Measurements from ENCODE around the gene GSTM2. TPM values are rescaled to one million over a fixed set of nuclear protein-coding genes. Genes with fewer than 3 reads are reported as not detected.
A peak's percentile ranks its signal among the peaks of the same experiment; 100 is the strongest.

GSTM2 gene
- total and polyA plus RNA-seq, 12 donors, result 17.2 to 495 (median 63.4) TPM

GRCh38 chr1:109627692-109628399 is 40.0 kb upstream of the GSTM2 start:
- peak in 1 of 7 donors; percentile 14 for DNase-seq
- no peak overlapping the region for H3K4me3 ChIP-seq
- H3K27ac ChIP-seq, result no peak overlapping the region
- no peaks in the 10 kb centered on the region for H3K9me3 ChIP-seq (replicated peaks in 1 of 3)
- TF ChIP-seq POLR2A (IDR thresholded peaks at IDR 0.05), result no peak
- TF ChIP-seq, protein P1, sequence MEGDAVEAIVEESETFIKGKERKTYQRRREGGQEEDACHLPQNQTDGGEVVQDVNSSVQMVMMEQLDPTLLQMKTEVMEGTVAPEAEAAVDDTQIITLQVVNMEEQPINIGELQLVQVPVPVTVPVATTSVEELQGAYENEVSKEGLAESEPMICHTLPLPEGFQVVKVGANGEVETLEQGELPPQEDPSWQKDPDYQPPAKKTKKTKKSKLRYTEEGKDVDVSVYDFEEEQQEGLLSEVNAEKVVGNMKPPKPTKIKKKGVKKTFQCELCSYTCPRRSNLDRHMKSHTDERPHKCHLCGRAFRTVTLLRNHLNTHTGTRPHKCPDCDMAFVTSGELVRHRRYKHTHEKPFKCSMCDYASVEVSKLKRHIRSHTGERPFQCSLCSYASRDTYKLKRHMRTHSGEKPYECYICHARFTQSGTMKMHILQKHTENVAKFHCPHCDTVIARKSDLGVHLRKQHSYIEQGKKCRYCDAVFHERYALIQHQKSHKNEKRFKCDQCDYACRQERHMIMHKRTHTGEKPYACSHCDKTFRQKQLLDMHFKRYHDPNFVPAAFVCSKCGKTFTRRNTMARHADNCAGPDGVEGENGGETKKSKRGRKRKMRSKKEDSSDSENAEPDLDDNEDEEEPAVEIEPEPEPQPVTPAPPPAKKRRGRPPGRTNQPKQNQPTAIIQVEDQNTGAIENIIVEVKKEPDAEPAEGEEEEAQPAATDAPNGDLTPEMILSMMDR (IDR thresholded peaks at IDR 0.05), result no peak
- intact Hi-C loops (cut with DNase I), result loop anchor here (5.0 kb wide), 2 partner anchors 81 to 86 kb away; partner anchors contain the start of gene GNAI3 (in 1 of the 2)
- 89 to 92% (median 90%) methylated on average over 20 to 23 of the region's 23 CpGs for WGBS, 4 donors
- peaks cover 0 to 53% of the 10 kb centered on the region in 2 donors for H3K36me3 ChIP-seq (replicated peaks in 1 of 2)
- H3K4me1 ChIP-seq (replicated peaks in 1 of 2), result peaks cover 0 to 22% of the 10 kb centered on the region in 2 donors
- no peaks in the 10 kb centered on the region for H3K27me3 ChIP-seq

DNA sequence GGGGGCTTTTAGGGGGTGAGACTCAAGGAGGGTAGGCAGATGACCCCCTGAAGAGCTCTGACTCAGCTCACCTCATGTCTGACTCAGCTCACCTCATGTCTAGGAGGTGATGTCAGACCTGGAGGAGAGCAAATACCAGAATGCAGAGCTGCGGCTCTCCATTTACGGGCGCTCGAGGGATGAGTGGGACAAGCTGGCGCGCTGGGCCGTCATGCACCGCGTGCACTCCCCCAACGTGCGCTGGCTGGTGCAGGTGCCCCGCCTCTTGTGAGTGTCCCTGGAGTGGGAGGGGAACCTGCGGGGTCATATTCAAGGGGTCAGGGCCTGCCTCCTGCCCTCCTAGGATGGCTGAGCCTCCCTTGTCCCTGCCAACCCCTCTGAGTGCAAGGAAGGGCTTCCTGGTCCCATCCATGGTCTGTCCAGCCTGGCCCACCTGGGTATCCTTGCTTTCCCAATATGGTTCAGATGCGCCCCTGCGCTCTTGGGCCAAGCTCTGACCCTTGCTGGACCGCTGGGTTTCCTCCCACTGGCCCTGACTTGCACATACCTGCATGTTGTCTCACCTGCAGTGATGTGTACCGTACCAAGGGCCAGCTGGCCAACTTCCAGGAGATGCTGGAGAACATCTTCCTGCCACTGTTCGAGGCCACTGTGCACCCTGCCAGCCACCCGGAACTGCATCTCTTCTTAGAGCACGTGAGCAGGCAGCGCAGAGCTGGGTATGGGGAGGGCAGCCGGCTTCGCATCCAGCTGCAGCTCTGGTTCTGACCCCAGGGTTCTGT is 39.1 kb upstream of the GSTM2 start:
- H3K27me3 ChIP-seq, result no peaks in the 10 kb centered on the region
- peak in 3 of 7 donors; percentile 8 to 64 (median 30) for DNase-seq
- intact Hi-C loops (cut with DNase I), result loop anchor here (5.0 kb wide), 2 partner anchors 81 to 86 kb away; partner anchors contain the start of gene GNAI3 (in 1 of the 2)
- no peaks in the 10 kb centered on the region for H3K9me3 ChIP-seq (replicated peaks in 1 of 3)
- peaks cover 0 to 13% of the 10 kb centered on the region in 2 donors for H3K4me1 ChIP-seq (replicated peaks in 1 of 2)
- no peak overlapping the region for H3K4me3 ChIP-seq
- peaks cover 0 to 53% of the 10 kb centered on the region in 2 donors for H3K36me3 ChIP-seq (replicated peaks in 1 of 2)
- no peak for TF ChIP-seq POLR2A (IDR thresholded peaks at IDR 0.05)
- TF ChIP-seq, protein P1 (IDR thresholded peaks at IDR 0.05), result no peak
- peak overlapping the region in 1 of 5 donors; percentile 8 for H3K27ac ChIP-seq
- WGBS, 4 donors, result 85 to 96% (median 87%) methylated on average over 4 to 23 of the region's 23 CpGs

DNA sequence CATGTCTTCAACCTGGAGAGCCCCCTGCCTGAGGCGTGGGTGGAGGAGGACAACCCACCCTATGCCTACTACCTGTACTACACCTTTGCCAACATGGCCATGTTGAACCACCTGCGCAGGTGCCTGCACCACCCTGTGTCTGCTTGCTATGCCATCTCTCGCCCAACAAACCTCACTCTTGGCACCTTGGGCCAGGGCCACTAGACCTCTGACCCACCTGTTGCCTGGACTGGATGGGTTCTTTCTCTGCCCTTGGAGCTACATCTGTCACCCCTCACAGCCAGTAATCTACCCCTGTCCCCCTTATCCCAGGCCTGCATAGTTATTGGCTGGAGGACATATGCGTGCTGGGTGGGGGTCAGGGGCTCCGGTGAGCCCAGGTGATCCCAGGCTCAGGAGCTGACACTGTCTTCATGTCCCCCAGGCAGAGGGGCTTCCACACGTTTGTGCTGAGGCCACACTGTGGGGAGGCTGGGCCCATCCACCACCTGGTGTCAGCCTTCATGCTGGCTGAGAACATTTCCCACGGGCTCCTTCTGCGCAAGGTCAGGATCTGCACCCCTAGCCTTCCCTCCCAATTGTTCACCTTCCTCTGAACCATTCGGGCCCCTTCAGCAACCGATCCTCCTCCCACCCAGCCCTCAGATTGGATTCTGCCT is 38.4 kb upstream of the GSTM2 start:
- TF ChIP-seq, protein P1 (IDR thresholded peaks at IDR 0.05), result no peak
- no peak for TF ChIP-seq POLR2A (IDR thresholded peaks at IDR 0.05)
- peak in 1 of 7 donors; percentile 21 for DNase-seq
- Histone ChIP-seq H3K4me1 (replicated peaks in 1 of 2) (peaks cover 0 to 6% of the 10 kb centered on the region in 2 donors), H3K27ac (peak overlapping the region in 1 of 5 donors; percentile 21), H3K9me3 (replicated peaks in 1 of 3) (no peaks in the 10 kb centered on the region), H3K36me3 (replicated peaks in 1 of 2) (peaks cover 0 to 53% of the 10 kb centered on the region in 2 donors), H3K4me3 (no peak overlapping the region), H3K27me3 (no peaks in the 10 kb centered on the region)
- 83 to 90% (median 87%) methylated on average over 8 to 10 of the region's 10 CpGs for WGBS, 4 donors
- intact Hi-C loops (cut with DNase I), result loop anchor here (5.0 kb wide), 2 partner anchors 82 to 87 kb away; partner anchors contain the start of gene GNAI3 (in 1 of the 2)

Measured in adrenal gland (tissue), 12 donors.